Large intestine (tissue), 3 donors: Measurements from ENCODE around the gene CCR3. TPM values are rescaled to one million over a fixed set of nuclear protein-coding genes. Genes with fewer than 3 reads are reported as not detected.

ENCODE experiments used
- DNase-seq, 2 donors: peaks; one replicate each; pipeline versions ENCODE4 v3.0.0 to v3.0.0-alpha.2; 2013
- H3K27ac ChIP-seq: one replicate; pipeline ENCODE4 v1.5.1; 2013; ENCODE audit warnings: low read length
- H3K27me3 ChIP-seq: 2 replicates; pipeline ENCODE4 v1.6.1; 2013; ENCODE audit warnings: low read length; ENCODE audit not compliant: control insufficient read depth, insufficient read depth
- H3K36me3 ChIP-seq: 2 replicates; pipeline ENCODE4 v1.6.1; 2013; ENCODE audit warnings: low read length; ENCODE audit not compliant: control insufficient read depth, insufficient read depth
- H3K4me1 ChIP-seq: one replicate; pipeline ENCODE4 v1.6.1; 2013; ENCODE audit warnings: low read length; ENCODE audit not compliant: control insufficient read depth, insufficient read depth
- H3K4me3 ChIP-seq: one replicate; pipeline ENCODE4 v1.5.1; 2013; ENCODE audit warnings: low read length
- H3K9me3 ChIP-seq: one replicate; pipeline ENCODE4 v1.6.1; 2013; ENCODE audit warnings: mild to moderate bottlenecking, low read depth, low read length, moderate library complexity; ENCODE audit not compliant: control insufficient read depth
- WGBS: methylation state at CpG from one replicate; pipeline ENCODE4 v1.1.5; 2013; ENCODE audit warnings: low lambda C conversion rate; ENCODE audit not compliant: insufficient coverage; 5-methylcytosine and 5-hydroxymethylcytosine counted together
- polyA plus RNA-seq: library from polyadenylated mRNA; unstranded; fragments of 120-200 nt; gene quantifications from one replicate; pipeline ENCODE4 v1.2.1, GENCODE V29; 2013

Gene CCR3
- polyA plus RNA-seq, 1 donor: 0.15 TPM

DNA sequence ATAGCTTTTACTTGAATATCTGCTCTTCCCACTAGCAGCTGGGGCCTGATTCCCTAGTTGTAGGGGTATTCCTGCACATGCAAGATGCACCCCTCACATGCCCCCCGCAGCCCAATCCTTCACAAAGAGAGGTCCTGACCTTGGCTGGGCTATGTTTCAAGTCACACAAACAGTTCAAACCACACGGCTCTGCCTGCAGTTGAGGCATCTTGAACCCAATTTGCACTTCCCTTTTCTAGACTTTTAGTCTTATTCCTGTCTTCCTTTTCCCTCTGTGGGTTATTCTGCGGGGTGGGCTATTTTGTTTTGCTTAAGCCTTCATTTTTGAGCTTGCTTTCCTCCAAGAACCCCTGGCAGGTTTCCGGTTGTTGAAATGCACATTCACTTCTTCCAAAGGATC is 20.9 kb upstream of the CCR3 start:
- no peaks in the 10 kb centered on the region for H3K27me3 ChIP-seq
- no peaks in the 10 kb centered on the region for H3K36me3 ChIP-seq
- WGBS: 64% methylated on average over 3 of the region's 4 CpGs
- no peak overlapping the region for H3K4me3 ChIP-seq
- H3K27ac ChIP-seq: no peak overlapping the region
- no peaks in the 10 kb centered on the region for H3K4me1 ChIP-seq
- H3K9me3 ChIP-seq: no peaks in the 10 kb centered on the region
- no peak for DNase-seq

DNA sequence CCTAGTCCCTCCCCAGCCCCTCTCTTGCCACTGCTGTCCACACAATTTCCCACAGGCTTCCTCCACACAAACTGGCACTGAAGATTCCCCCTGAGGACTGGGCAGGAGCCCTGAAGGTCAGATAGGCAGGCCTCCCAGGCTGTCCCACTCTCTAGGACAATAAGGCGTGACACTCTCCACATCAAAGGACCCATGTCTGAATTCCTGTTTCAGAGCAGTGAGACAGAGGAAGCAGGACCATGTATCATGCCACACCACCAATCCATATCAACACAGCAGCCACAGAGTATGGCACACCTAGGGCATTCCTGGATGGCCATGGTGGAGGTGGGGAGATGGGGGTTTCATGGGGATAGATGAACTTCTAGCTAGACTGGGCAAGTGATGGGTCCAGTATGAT is 20.3 kb upstream of the CCR3 start:
- no CpG with 5 or more reads among the region's 1 CpG for WGBS
- no peak overlapping the region for H3K27ac ChIP-seq

DNA sequence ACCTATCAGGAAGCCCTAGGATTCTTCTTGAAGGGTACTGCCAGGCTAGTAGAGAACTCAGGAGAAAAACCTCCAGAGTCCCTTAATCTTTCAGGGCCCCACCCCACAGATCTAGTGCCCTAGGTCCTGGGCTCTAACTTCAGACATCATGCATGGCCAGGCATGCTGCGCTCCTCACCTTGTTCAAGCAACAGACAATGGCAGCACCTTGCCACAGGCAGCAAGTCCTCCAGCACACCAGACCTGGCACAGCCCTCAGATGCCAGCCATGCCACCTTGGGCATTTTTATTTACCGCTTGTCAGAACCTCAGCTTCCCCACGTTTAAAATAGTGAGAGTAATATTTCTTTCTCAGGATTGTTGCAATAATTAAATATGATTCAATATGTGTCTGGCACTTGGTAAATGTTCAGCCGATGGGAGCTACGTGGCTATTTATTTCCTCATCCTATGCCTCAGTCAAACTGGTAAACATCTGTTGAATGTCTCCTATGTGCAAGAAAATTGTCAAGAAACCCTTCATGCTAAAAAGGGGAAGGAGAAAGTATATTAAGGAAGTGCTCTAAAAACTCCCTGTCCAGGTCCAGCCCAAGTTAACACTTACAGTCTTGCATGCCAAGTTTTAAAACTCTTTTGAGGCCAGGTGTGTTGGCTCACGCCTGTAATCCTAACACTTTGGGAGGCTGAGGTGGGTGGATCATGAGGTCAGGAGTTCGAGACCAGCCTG is 19.7 kb upstream of the CCR3 start:
- Histone ChIP-seq H3K4me1 (no peaks in the 10 kb centered on the region), H3K4me3 (no peak overlapping the region), H3K36me3 (no peaks in the 10 kb centered on the region), H3K9me3 (no peaks in the 10 kb centered on the region), H3K27ac (no peak overlapping the region), H3K27me3 (no peaks in the 10 kb centered on the region)
- no peak for DNase-seq
- 80% methylated on average over 2 of the region's 7 CpGs for WGBS

More for the DNA sequence above, 20.3 kb upstream of the CCR3 start:
- no peaks in the 10 kb centered on the region for H3K27me3 ChIP-seq
- no peak for DNase-seq
- no peaks in the 10 kb centered on the region for H3K9me3 ChIP-seq
- no peak overlapping the region for H3K4me3 ChIP-seq
- H3K4me1 ChIP-seq: no peaks in the 10 kb centered on the region
- no peaks in the 10 kb centered on the region for H3K36me3 ChIP-seq

DNA sequence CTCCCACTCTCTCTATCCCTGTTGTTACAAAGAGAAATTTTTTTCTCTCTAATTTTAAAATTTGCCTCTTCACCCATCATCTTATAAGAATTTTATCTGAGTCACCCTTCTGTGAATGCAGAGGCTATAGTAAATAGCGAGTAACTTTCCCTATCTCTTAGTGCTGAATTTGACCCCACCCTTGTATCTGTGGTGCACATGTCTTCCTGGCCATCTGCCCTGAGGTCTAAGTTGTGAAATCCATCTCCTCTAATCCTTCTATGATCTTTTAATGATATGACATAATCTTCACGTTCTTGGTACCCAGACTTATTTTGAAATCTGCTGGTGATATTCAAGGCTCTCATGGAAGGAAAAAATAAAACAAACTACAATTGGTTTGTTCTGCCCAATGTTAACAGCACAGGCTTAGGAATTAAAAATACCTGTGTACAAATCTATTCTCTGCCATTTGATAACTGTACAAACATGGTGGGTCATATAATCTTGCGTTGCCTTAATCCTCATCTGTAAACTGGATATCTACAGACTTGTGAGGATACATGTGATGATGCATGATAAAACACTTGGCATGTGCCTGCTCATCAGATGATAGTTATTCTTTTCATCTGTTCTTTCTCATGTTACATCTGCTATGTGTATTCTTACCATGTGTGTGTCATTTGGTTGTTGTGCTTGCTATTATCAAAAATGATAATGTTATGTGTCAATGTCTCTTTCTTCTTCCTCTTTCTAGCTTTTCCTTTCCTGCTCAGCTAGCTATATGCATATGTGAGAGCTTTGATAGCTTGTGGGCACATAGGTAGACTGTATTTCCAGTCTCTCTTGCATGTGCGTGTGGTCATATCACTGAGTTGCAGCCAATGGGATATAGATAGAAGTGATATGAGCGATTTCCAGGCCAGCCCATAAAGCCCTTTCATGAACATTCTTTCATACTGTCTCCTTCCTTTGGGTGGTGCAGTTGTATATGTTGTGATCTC is 13.7 kb upstream of the CCR3 start:
- Histone ChIP-seq H3K36me3 (no peaks in the 10 kb centered on the region), H3K4me1 (no peaks in the 10 kb centered on the region), H3K9me3 (no peaks in the 10 kb centered on the region), H3K27ac (no peak overlapping the region), H3K4me3 (no peak overlapping the region), H3K27me3 (peaks cover 2% of the 10 kb centered on the region)
- WGBS: 100% methylated on average over 1 of the region's 5 CpGs
- DNase-seq: no peak

GRCh38 chr3:46231323-46231722 is 10.9 kb upstream of the CCR3 start:
- Histone ChIP-seq H3K27ac (no peak overlapping the region), H3K9me3 (no peaks in the 10 kb centered on the region), H3K27me3 (peaks cover 6% of the 10 kb centered on the region), H3K36me3 (no peaks in the 10 kb centered on the region), H3K4me3 (no peak overlapping the region), H3K4me1 (no peaks in the 10 kb centered on the region)
- WGBS: 100% methylated on average over 1 of the region's 5 CpGs
- DNase-seq: no peak

GRCh38 chr3:46233194-46233593 is 9.1 kb upstream of the CCR3 start:
- WGBS: 76% methylated on average over 2 of the region's 6 CpGs

GRCh38 chr3:46235425-46235824 is 6.8 kb upstream of the CCR3 start:
- no peak overlapping the region for H3K4me3 ChIP-seq
- H3K27me3 ChIP-seq: peaks cover 6% of the 10 kb centered on the region
- no peaks in the 10 kb centered on the region for H3K9me3 ChIP-seq
- no peak overlapping the region for H3K27ac ChIP-seq
- no peaks in the 10 kb centered on the region for H3K4me1 ChIP-seq
- H3K36me3 ChIP-seq: no peaks in the 10 kb centered on the region
- no peak for DNase-seq
- no CpG with 5 or more reads among the region's 2 CpGs for WGBS

More at GRCh38 chr3:46233194-46233593, 9.1 kb upstream of the CCR3 start:
- H3K9me3 ChIP-seq: no peaks in the 10 kb centered on the region
- peaks cover 6% of the 10 kb centered on the region for H3K27me3 ChIP-seq
- H3K4me3 ChIP-seq: no peak overlapping the region
- DNase-seq: no peak
- H3K36me3 ChIP-seq: no peaks in the 10 kb centered on the region
- H3K27ac ChIP-seq: no peak overlapping the region
- no peaks in the 10 kb centered on the region for H3K4me1 ChIP-seq

DNA sequence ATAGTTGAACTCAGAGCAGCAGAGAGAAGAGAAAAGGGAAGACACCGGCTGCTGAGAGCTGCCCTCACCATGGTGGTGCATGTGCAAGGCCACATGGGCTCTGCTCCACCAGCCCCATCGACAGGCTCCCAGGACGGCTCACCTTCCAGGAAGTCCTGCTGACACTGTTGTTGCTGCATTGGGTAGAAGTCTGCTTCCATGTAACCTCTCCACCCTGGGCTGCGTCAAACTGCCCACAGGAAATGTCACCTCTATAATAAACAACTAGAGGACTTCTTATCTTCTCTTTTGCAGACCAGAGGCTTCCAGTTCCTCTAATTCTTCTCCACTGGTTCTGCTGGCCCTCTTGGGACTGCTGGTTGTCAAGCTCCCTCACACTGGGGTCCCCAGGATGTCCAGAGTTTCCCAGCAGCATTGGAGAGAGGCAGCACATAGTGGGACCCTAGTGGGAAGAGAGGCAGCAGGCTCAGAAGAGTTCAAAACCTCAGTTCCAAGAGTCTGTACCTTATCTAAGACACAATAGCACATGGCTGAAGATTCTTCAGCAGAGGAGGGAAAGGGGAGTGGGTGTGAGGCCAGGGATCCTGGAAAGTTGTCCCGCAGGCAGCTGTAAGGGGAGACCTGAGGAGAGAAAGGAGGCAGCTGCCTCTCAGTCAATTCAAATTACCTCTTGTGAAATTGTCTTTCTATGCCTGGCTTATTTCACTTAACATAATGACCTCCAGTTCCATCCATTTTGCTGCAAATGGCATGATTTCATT is 5.8 kb upstream of the CCR3 start:
- no CpG with 5 or more reads among the region's 5 CpGs for WGBS
- Histone ChIP-seq H3K4me3 (no peak overlapping the region), H3K36me3 (no peaks in the 10 kb centered on the region), H3K9me3 (no peaks in the 10 kb centered on the region), H3K27ac (no peak overlapping the region), H3K4me1 (no peaks in the 10 kb centered on the region), H3K27me3 (peaks cover 5% of the 10 kb centered on the region)
- DNase-seq: no peak

DNA sequence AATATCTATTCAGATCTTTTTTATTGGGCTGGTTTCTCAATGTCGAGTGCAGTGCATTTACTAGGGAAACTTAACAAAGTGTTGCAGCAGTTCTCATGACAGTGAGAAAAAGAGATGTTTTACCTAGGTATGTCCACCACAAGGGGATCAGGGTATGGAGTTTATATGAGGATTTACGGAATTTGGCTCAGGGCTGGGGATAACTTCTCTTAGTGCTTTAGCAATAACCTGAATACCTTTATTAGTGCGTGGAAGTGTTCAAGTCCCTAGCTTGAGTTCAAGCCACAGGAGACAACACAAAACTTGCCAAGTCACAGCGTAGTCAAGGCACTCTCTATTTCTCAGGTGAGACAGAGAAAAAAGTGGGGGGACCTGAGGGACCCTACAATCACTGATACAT is 3.9 kb upstream of the CCR3 start:
- H3K27me3 ChIP-seq: peaks cover 5% of the 10 kb centered on the region
- no peaks in the 10 kb centered on the region for H3K9me3 ChIP-seq
- no peaks in the 10 kb centered on the region for H3K36me3 ChIP-seq
- no peak overlapping the region for H3K4me3 ChIP-seq
- H3K27ac ChIP-seq: no peak overlapping the region
- WGBS: 100% methylated on average over 1 of the region's 4 CpGs
- H3K4me1 ChIP-seq: no peaks in the 10 kb centered on the region
- DNase-seq: no peak

DNA sequence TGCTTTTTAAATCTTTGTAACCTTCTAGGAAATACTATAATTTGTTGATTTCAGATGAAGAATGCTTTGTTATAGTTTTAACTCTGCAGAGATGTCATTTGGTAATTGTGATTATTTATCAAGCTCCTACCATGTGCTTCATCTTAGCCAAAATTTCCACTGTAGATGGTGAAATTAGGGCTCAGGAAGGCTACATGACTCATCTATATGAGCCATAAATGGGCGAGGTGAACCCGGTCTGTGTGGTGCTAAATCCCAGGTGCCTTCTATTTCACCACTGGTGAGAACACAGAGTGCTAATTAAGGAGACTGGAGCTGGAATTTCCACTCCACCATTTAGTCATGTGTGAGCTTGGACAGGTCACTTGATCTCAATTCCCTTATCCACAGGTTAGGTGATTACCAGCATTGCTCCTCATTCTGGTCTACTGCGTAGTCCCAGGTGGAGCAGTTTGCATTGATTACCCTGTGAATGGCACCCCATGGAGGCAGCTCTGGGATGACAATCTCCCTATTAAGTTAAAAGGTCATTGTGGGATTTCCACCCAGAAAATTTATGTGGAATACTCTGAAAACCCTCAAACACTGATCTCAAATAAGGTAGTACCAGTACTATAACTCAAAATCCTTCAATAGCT is 2.8 kb upstream of the CCR3 start:
- Histone ChIP-seq H3K9me3 (no peaks in the 10 kb centered on the region), H3K36me3 (no peaks in the 10 kb centered on the region), H3K27me3 (peaks cover 5% of the 10 kb centered on the region), H3K27ac (no peak overlapping the region), H3K4me3 (no peak overlapping the region), H3K4me1 (no peaks in the 10 kb centered on the region)
- no peak for DNase-seq
- WGBS: no CpG with 5 or more reads among the region's 3 CpGs
